Ovary (tissue), 9 donors: ENCODE data around the gene RRP15. TPM values are rescaled to one million over a fixed set of nuclear protein-coding genes. Genes with fewer than 3 reads are reported as not detected.

ENCODE experiments used
- DNase-seq, 5 donors: peaks; one replicate each; pipeline ENCODE4 v3.0.0-alpha.2; 2019 to 2020
- H3K27ac ChIP-seq, 2 donors: fragments of 200-600 bp; one replicate each; pipeline versions ENCODE4 v1.5.1 to v1.8.0; 2019 to 2022
- H3K27me3 ChIP-seq: fragments of 200-600 bp; one replicate; pipeline ENCODE4 v1.8.0; 2022
- H3K36me3 ChIP-seq: fragments of 200-600 bp; sonication (generic); one replicate; pipeline ENCODE4 v1.5.1; 2019
- H3K4me1 ChIP-seq: one replicate; pipeline ENCODE4 v1.8.1; 2013; ENCODE audit warnings: mild to moderate bottlenecking, moderate library complexity; ENCODE audit not compliant: insufficient read depth
- H3K4me3 ChIP-seq: fragments of 200-600 bp; sonication (generic); one replicate; pipeline ENCODE4 v1.5.1; 2017
- H3K9me3 ChIP-seq, 2 donors: fragments of 200-600 bp in 1 of 2; sonication (generic) in 1 of 2; one replicate each; pipeline versions ENCODE4 v1.5.1 to v1.8.1; 2013 to 2019; ENCODE audit warnings: mild to moderate bottlenecking in 1 of 2, moderate library complexity in 1 of 2
- EP300 ChIP-seq: sonication (generic); formaldehyde crosslinking; IDR thresholded peaks from one replicate; pipeline ENCODE4 v1.6.1; 2017; ENCODE audit warnings: antibody characterized with exemption
- POLR2A ChIP-seq: fragments of 450-650 bp; IDR thresholded peaks from one replicate; pipeline ENCODE4 v1.6.1; 2017; ENCODE audit warnings: antibody characterized with exemption, mild to moderate bottlenecking, moderate library complexity
- WGBS, 3 donors: extraction: QIAGEN DNeasy Blood & Tissue Kit in 1 of 3; methylation state at CpG; one replicate each; pipeline versions ENCODE4 v1.1.5 to v1.1.7; 2013 to 2017; 5-methylcytosine and 5-hydroxymethylcytosine counted together
- intact Hi-C, 4 donors: fragments of 100-400 bp; cut with DNase I; formaldehyde crosslinking; loops; one replicate each; pipeline versions ENCODE4 v1.11.0 to v1.15.1; 2022 to 2023
- polyA plus RNA-seq, 2 donors: library from polyadenylated mRNA; stranded (reverse); fragments of 200-250 nt in 1 of 2; fragments of 350-450 nt in 1 of 2; fragmentation: Illumina TruSeq in 1 of 2; extraction: RNeasy Lipid Tissue Mini Kit (QIAGEN cat#74804) in 1 of 2; gene quantifications; one replicate each; pipeline ENCODE4 v1.2.3, GENCODE V29; 2013 to 2014
- small RNA-seq: library from RNA; depleted of rRNA; stranded (forward); fragments of <200 nt; gene quantifications from one replicate; pipeline ENCODE3, GENCODE V24; 2016
- total RNA-seq, 7 donors: library from RNA; depleted of rRNA in 2 of 7; stranded (reverse); fragments of >200 nt in 2 of 7; fragmentation: NEBNext Ultra II Directional in 3 of 7; extraction: Animal tissue kit (Norgen Biotek cat#: 25700) in 3 of 7; gene quantifications; one replicate each; pipeline versions ENCODE4 v1.1.0 to v1.2.4, GENCODE V29; 2016 to 2023
- TF ChIP-seq, protein P1 (sequence below), 3 donors: fragments of 450-650 bp in 2 of 3; fragments of 200-600 bp in 1 of 3; IDR thresholded peaks; one replicate each; pipeline versions ENCODE4 v1.5.1 to v1.8.0; 2016 to 2022; ENCODE audit warnings: antibody characterized with exemption in 3 of 3, mild to moderate bottlenecking in 1 of 3
- donor health status: DM: no; HTN: no; CAD: no; lungs with moderate emphysema.
- donor health status: DM: no; HTN: no; CAD: no.
- donor health status: Bipolar disorder and iron deficiency.
- donor health status: DM: yes; HTN: yes; CAD: no.
- donor health status: DM: no; HTN: no; CAD: no.
- donor health status: DM: yes; HTN: yes; CAD: no.

RRP15 gene
- total and polyA plus RNA-seq, 9 donors: 2.3 to 27.9 (median 17.7) TPM

GRCh38 chr1:218382261-218382660, 97.2 kb downstream of the RRP15 start:
- Histone ChIP-seq H3K27ac (no peak overlapping the region), H3K4me1 (peaks cover 3% of the 10 kb centered on the region), H3K4me3 (no peak overlapping the region), H3K9me3 (no peaks in the 10 kb centered on the region), H3K27me3 (no peaks in the 10 kb centered on the region), H3K36me3 (no peaks in the 10 kb centered on the region)
- intact Hi-C loops: no loop called here
- no peak for DNase-seq
- WGBS, 3 donors: 96 to 98% (median 97%) methylated on average over 4 of the region's 4 CpGs
- no peak for TF ChIP-seq POLR2A

- H3K4me1 ChIP-seq: peaks cover 3% of the 10 kb centered on the region
- no peaks in the 10 kb centered on the region for H3K9me3 ChIP-seq
- no peak for DNase-seq
- H3K36me3 ChIP-seq: no peaks in the 10 kb centered on the region
- TF ChIP-seq, protein P1, sequence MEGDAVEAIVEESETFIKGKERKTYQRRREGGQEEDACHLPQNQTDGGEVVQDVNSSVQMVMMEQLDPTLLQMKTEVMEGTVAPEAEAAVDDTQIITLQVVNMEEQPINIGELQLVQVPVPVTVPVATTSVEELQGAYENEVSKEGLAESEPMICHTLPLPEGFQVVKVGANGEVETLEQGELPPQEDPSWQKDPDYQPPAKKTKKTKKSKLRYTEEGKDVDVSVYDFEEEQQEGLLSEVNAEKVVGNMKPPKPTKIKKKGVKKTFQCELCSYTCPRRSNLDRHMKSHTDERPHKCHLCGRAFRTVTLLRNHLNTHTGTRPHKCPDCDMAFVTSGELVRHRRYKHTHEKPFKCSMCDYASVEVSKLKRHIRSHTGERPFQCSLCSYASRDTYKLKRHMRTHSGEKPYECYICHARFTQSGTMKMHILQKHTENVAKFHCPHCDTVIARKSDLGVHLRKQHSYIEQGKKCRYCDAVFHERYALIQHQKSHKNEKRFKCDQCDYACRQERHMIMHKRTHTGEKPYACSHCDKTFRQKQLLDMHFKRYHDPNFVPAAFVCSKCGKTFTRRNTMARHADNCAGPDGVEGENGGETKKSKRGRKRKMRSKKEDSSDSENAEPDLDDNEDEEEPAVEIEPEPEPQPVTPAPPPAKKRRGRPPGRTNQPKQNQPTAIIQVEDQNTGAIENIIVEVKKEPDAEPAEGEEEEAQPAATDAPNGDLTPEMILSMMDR (IDR thresholded peaks at IDR 0.05): no peak
- no peak for TF ChIP-seq POLR2A
- TF ChIP-seq EP300: no peak
- intact Hi-C loops: no loop called here
- H3K4me3 ChIP-seq: no peak overlapping the region
- H3K27me3 ChIP-seq: no peaks in the 10 kb centered on the region
- H3K27ac ChIP-seq: no peak overlapping the region
- 36 to 58% (median 44%) methylated on average over 2 of the region's 2 CpGs for WGBS, 3 donors
These were observed 98.0 kb downstream of the RRP15 start for GRCh38 chr1:218383051-218383450.

- Histone ChIP-seq H3K9me3 (no peaks in the 10 kb centered on the region), H3K27ac (no peak overlapping the region), H3K4me3 (no peak overlapping the region), H3K27me3 (no peaks in the 10 kb centered on the region), H3K36me3 (no peaks in the 10 kb centered on the region), H3K4me1 (peaks cover 3% of the 10 kb centered on the region)
- no peak for TF ChIP-seq POLR2A
- no peak for TF ChIP-seq EP300
- TF ChIP-seq, protein P1 (IDR thresholded peaks at IDR 0.05): no peak
- intact Hi-C loops: no loop called here
- no peak for DNase-seq
- WGBS, 3 donors: 87 to 89% (median 88%) methylated on average over 8 of the region's 8 CpGs
These were observed 98.6 kb downstream of the RRP15 start for GRCh38 chr1:218383681-218384080.

- Histone ChIP-seq H3K9me3 (no peaks in the 10 kb centered on the region), H3K27me3 (no peaks in the 10 kb centered on the region), H3K4me1 (peaks cover 3% of the 10 kb centered on the region), H3K4me3 (no peak overlapping the region), H3K27ac (no peak overlapping the region), H3K36me3 (no peaks in the 10 kb centered on the region)
- no peak for TF ChIP-seq EP300
- TF ChIP-seq POLR2A: no peak
- TF ChIP-seq, protein P1 (IDR thresholded peaks at IDR 0.05): no peak
- DNase-seq: no peak
- 60 to 77% (median 65%) methylated on average over 6 of the region's 6 CpGs for WGBS, 3 donors
- intact Hi-C loops: no loop called here
These were observed 99.5 kb downstream of the RRP15 start for GRCh38 chr1:218384581-218384993.

Small RNA genes within 50 kb of the gene (small RNA-seq; reads per million reads assigned to genes)
- gene AC096638.1: not detected

Other genes with a start within 250 kb of the RRP15 start
- 10 to 100 TPM in 3 of 7 donors, 1 to 10 TPM in 4; 5.1 to 29.4 (median 9.3) TPM for gene TGFB2, start 60.0 kb downstream of the RRP15 start, total RNA-seq
- 10 to 100 TPM in 1 of 2 donors, 1 to 10 TPM in 1; 3.8 to 11.7 TPM for gene TGFB2, start 60.0 kb downstream of the RRP15 start, polyA plus RNA-seq